ENCODE data around the gene MTMR12. TPM values are rescaled to one million over a fixed set of nuclear protein-coding genes. Genes with fewer than 3 reads are reported as not detected.
"Not testable (repeated sequence)": the region's sequence is repeated elsewhere in the genome, so short reads cannot be mapped to it uniquely, and the experiment has no call there.

Gene MTMR12
- total and polyA plus RNA-seq, 2 donors (not counting 3 experiments of a cell fraction or from before 2014, with no cell fraction given), result 18.2 to 38.6 TPM

GRCh38 chr5:32322882-32323281 is 10.1 kb upstream of the MTMR12 start:
- Histone ChIP-seq H3K9ac (replicated peaks; ENCODE audit: extremely low read depth, insufficient read depth, low read length) (no peak overlapping the region), H3K27ac (ENCODE audit: insufficient read depth, low read depth, low read length) (no peak overlapping the region), H2AFZ (ENCODE audit: low read depth, low read length) (no peak overlapping the region), H3K36me3 (ENCODE audit: control insufficient read depth in 2 of 2, extremely low read depth in 1 of 2, insufficient read depth in 2 of 2, low read length in 2 of 2) (no peaks in the 10 kb centered on the region), H3K4me3 (replicated peaks in 1 of 3; ENCODE audit: insufficient read depth in 1 of 3, low read depth in 1 of 3, low read length in 3 of 3) (no peak overlapping the region), H3K27me3 (ENCODE audit: control insufficient read depth in 2 of 2, insufficient read depth in 2 of 2, low read length in 2 of 2) (no peaks in the 10 kb centered on the region), H3K9me1 (replicated peaks; ENCODE audit: control insufficient read depth, extremely low read depth, insufficient read depth, low read length) (no peaks in the 10 kb centered on the region), H3K79me2 (ENCODE audit: control insufficient read depth, insufficient read depth, low read length) (no peaks in the 10 kb centered on the region), H4K20me1 (replicated peaks; ENCODE audit: control insufficient read depth, extremely low read depth, insufficient read depth, low read length) (no peaks in the 10 kb centered on the region), H3K9me3 (replicated peaks; ENCODE audit: control insufficient read depth, insufficient read depth, low read length) (no peaks in the 10 kb centered on the region), H3K4me1 (ENCODE audit: control insufficient read depth, extremely low read depth, insufficient read depth, low read length) (no peaks in the 10 kb centered on the region), H3K4me2 (ENCODE audit: insufficient read depth, low read length) (no peak overlapping the region)
- TF ChIP-seq CTCF (IDR thresholded peaks at IDR 0.05; ENCODE audit: extremely low read depth in 1 of 2, insufficient read depth in 1 of 2, low read depth in 1 of 2, low read length in 2 of 2) (no peak), MYC (IDR thresholded peaks at IDR 0.05; ENCODE audit: low read depth, low read length) (no peak), FOS (IDR thresholded peaks at IDR 0.05; ENCODE audit: borderline replicate concordance, insufficient read depth, low read length) (no peak), GATA2 (IDR thresholded peaks at IDR 0.05; ENCODE audit: insufficient read depth, insufficient read length, low read depth, low read length) (no peak), POLR2A (IDR thresholded peaks at IDR 0.05; ENCODE audit: low read depth, low read length) (no peak), EZH2 (IDR thresholded peaks at IDR 0.05; ENCODE audit: borderline replicate concordance, low read depth, low read length, severe bottlenecking) (no peak), POLR2AphosphoS5 (IDR thresholded peaks at IDR 0.05; ENCODE audit: insufficient read depth, low read depth, low read length) (no peak), JUN (IDR thresholded peaks at IDR 0.05; ENCODE audit: borderline replicate concordance, insufficient read depth, insufficient read length, low read depth) (no peak)
- TF ChIP-seq, protein P1, sequence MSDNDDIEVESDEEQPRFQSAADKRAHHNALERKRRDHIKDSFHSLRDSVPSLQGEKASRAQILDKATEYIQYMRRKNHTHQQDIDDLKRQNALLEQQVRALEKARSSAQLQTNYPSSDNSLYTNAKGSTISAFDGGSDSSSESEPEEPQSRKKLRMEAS (IDR thresholded peaks at IDR 0.05; ENCODE audit: insufficient read depth, insufficient read length), result no peak
- DNase-seq (ENCODE audit: low read depth, low spot score), result no peak
- CTCF ChIA-PET, result no interaction called here
- intact Hi-C loops (cut with micrococcal nuclease), result no loop called here
- dilution Hi-C loops (cut with MboI; ENCODE audit: extremely low pct_ligation_motif_present, low sequenced_read_pairs), result no loop called here
- POLR2A ChIA-PET, result no interaction called here
- no TSS peak for BruUV-seq (replicated peaks)
- FAIRE-seq, result no peak

GRCh38 chr5:32321787-32322186 is 9.0 kb upstream of the MTMR12 start:
- dilution Hi-C loops (cut with MboI; ENCODE audit: extremely low pct_ligation_motif_present, low sequenced_read_pairs); H2AFZ ChIP-seq (ENCODE audit: low read depth, low read length); H3K27ac ChIP-seq (ENCODE audit: insufficient read depth, low read depth, low read length); H3K9ac ChIP-seq (replicated peaks; ENCODE audit: extremely low read depth, insufficient read depth, low read length); POLR2A ChIA-PET; DNase-seq (ENCODE audit: low read depth, low spot score); H3K79me2 ChIP-seq (ENCODE audit: control insufficient read depth, insufficient read depth, low read length); H3K27me3 ChIP-seq (ENCODE audit: control insufficient read depth in 2 of 2, insufficient read depth in 2 of 2, low read length in 2 of 2); BruUV-seq (replicated peaks); H3K4me2 ChIP-seq (ENCODE audit: insufficient read depth, low read length); H3K9me3 ChIP-seq (replicated peaks; ENCODE audit: control insufficient read depth, insufficient read depth, low read length); H4K20me1 ChIP-seq (replicated peaks; ENCODE audit: control insufficient read depth, extremely low read depth, insufficient read depth, low read length); intact Hi-C loops (cut with micrococcal nuclease); H3K36me3 ChIP-seq (ENCODE audit: control insufficient read depth in 2 of 2, extremely low read depth in 1 of 2, insufficient read depth in 2 of 2, low read length in 2 of 2); H3K4me3 ChIP-seq (replicated peaks in 1 of 3; ENCODE audit: insufficient read depth in 1 of 3, low read depth in 1 of 3, low read length in 3 of 3); H3K9me1 ChIP-seq (replicated peaks; ENCODE audit: control insufficient read depth, extremely low read depth, insufficient read depth, low read length); H3K4me1 ChIP-seq (ENCODE audit: control insufficient read depth, extremely low read depth, insufficient read depth, low read length); FAIRE-seq: not testable (repeated sequence)
- CTCF ChIA-PET, result interaction anchor here (1.0 to 1.4 kb wide), 2 partner anchors 8 to 89 kb away, joined by 3 to 5 read pairs; no protein-coding TSS in a partner anchor
